OCI-LY7 (cell line): ENCODE results near the gene CASP8. TPM values are rescaled to one million over a fixed set of nuclear protein-coding genes. Genes with fewer than 3 reads are reported as not detected.
A peak's percentile ranks its signal among the peaks of the same experiment; 100 is the strongest.

Source experiments
- BruUV-seq: library from RNA; stranded (reverse); fragments of 400-500 nt; replicated peaks from 2 replicates; lab custom pipeline; 2021; lab: Mats Ljungman, UMichigan
- CTCF ChIA-PET: fragments of 300-600 bp; sonication (Branson Sonifier 250); formaldehyde crosslinking; loops from one replicate; lab custom pipeline; 2022; ENCODE audit warnings: antibody characterized with exemption; ENCODE audit not compliant: unreplicated experiment; lab: Charles Lee
- POLR2A ChIA-PET: fragments of 300-600 bp; sonication (Branson Sonifier 250); formaldehyde crosslinking; loops from one replicate; lab custom pipeline; 2022; ENCODE audit warnings: antibody characterized with exemption; lab: Charles Lee
- DNase-seq: peaks from one replicate; pipeline ENCODE4 v3.0.0-alpha.2; 2015; ENCODE audit warnings: low spot score
- H2AFZ ChIP-seq: fragments of 200-600 bp; sonication (generic), shearing (Covaris generic); 2 replicates; pipeline ENCODE4 v1.6.1; 2014; ENCODE audit warnings: mild to moderate bottlenecking, antibody characterized with exemption, low read length, moderate library complexity
- H3K27ac ChIP-seq: fragments of 200-600 bp; sonication (generic); 2 replicates; pipeline ENCODE4 v1.5.1; 2014; ENCODE audit warnings: mixed run types, low read depth, mild to moderate bottlenecking, moderate library complexity, low read length, inconsistent platforms; ENCODE audit not compliant: poor library complexity, severe bottlenecking
- H3K36me3 ChIP-seq: fragments of 200-600 bp; sonication (generic); 2 replicates; pipeline ENCODE4 v1.6.1; 2014; ENCODE audit warnings: mild to moderate bottlenecking, antibody characterized with exemption, low read length, moderate library complexity, mixed read lengths; ENCODE audit not compliant: insufficient read depth
- H3K4me1 ChIP-seq: fragments of 200-600 bp; sonication (generic); 2 replicates; pipeline ENCODE4 v1.5.1; 2014; ENCODE audit warnings: mild to moderate bottlenecking, low read length; ENCODE audit not compliant: insufficient read depth, poor library complexity, severe bottlenecking
- H3K4me2 ChIP-seq: fragments of 200-600 bp; sonication (generic); 2 replicates; pipeline ENCODE4 v1.6.1; 2014; ENCODE audit warnings: mild to moderate bottlenecking, low read length
- H3K4me3 ChIP-seq: fragments of 200-600 bp; sonication (generic); 2 replicates; pipeline ENCODE4 v1.5.1; 2014; ENCODE audit warnings: mild to moderate bottlenecking, low read depth, low read length; ENCODE audit not compliant: poor library complexity, severe bottlenecking
- H3K79me2 ChIP-seq: fragments of 200-600 bp; sonication (generic); 2 replicates; pipeline ENCODE4 v1.6.1; 2016; ENCODE audit warnings: low read depth, mild to moderate bottlenecking, low read length, moderate library complexity, mixed read lengths; ENCODE audit not compliant: insufficient read depth
- H3K9me2 ChIP-seq: fragments of 200-600 bp; sonication (generic); 2 replicates; pipeline ENCODE4 v1.6.1; 2016; ENCODE audit warnings: mild to moderate bottlenecking, low read length, mixed read lengths; ENCODE audit not compliant: insufficient read depth
- H3K9me3 ChIP-seq: fragments of 200-600 bp; sonication (generic); 2 replicates; pipeline ENCODE4 v1.6.1; 2014; ENCODE audit warnings: mild to moderate bottlenecking, mixed run types, low read length, mixed read lengths
- H4K20me1 ChIP-seq: fragments of 200-600 bp; sonication (generic); 2 replicates; pipeline ENCODE4 v1.6.1; 2014; ENCODE audit warnings: mild to moderate bottlenecking, antibody characterized with exemption, low read length, moderate library complexity, mixed read lengths; ENCODE audit not compliant: insufficient read depth
- EZH2phosphoT487 ChIP-seq: fragments of 200-600 bp; sonication (generic); IDR thresholded peaks from 2 replicates; pipeline ENCODE4 v1.6.1; 2018; ENCODE audit warnings: low read depth, borderline replicate concordance, mild to moderate bottlenecking, mixed run types, antibody characterized with exemption, low read length, moderate library complexity, mixed read lengths
- intact Hi-C: fragments of 100-400 bp; cut with micrococcal nuclease; formaldehyde crosslinking; loops from one replicate; pipeline ENCODE4 v1.10.0; 2022; ENCODE audit not compliant: unreplicated experiment
- total RNA-seq, 2 experiments: library from RNA; depleted of rRNA in 1 of 2; stranded (reverse); fragments of >200 nt in 1 of 2; shearing (Covaris generic) in 1 of 2; gene quantifications; 2 replicates each; pipeline ENCODE4 v1.2.3, GENCODE V29; 2014 to 2022
- TF ChIP-seq, protein P1 (sequence below): fragments of 200-600 bp; sonication (generic); conservative IDR thresholded peaks from 2 replicates; pipeline ENCODE4 v1.5.1; 2014; ENCODE audit warnings: mild to moderate bottlenecking, antibody characterized with exemption, low read length, moderate library complexity, mixed read lengths

CASP8 gene
- total RNA-seq, 2 experiments from 2014 or later, result 32.4 to 34.7 TPM

- no peak overlapping the region for H3K4me2 ChIP-seq
- no peak overlapping the region for H2AFZ ChIP-seq
- no peak overlapping the region for H3K4me3 ChIP-seq
- no peaks in the 10 kb centered on the region for H4K20me1 ChIP-seq
- no peak for DNase-seq
- no TSS peak for BruUV-seq
- peaks cover 17% of the 10 kb centered on the region for H3K9me3 ChIP-seq
- no peaks in the 10 kb centered on the region for H3K4me1 ChIP-seq
- TF ChIP-seq EZH2phosphoT487, result no peak
- TF ChIP-seq, protein P1, sequence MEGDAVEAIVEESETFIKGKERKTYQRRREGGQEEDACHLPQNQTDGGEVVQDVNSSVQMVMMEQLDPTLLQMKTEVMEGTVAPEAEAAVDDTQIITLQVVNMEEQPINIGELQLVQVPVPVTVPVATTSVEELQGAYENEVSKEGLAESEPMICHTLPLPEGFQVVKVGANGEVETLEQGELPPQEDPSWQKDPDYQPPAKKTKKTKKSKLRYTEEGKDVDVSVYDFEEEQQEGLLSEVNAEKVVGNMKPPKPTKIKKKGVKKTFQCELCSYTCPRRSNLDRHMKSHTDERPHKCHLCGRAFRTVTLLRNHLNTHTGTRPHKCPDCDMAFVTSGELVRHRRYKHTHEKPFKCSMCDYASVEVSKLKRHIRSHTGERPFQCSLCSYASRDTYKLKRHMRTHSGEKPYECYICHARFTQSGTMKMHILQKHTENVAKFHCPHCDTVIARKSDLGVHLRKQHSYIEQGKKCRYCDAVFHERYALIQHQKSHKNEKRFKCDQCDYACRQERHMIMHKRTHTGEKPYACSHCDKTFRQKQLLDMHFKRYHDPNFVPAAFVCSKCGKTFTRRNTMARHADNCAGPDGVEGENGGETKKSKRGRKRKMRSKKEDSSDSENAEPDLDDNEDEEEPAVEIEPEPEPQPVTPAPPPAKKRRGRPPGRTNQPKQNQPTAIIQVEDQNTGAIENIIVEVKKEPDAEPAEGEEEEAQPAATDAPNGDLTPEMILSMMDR, result 0 out of 2 replicates have a peak, but pooled peaks have one; percentile 20
- no peaks in the 10 kb centered on the region for H3K9me2 ChIP-seq
- CTCF ChIA-PET, result no interaction called here
- POLR2A ChIA-PET, result no interaction called here
- no peak overlapping the region for H3K27ac ChIP-seq
- intact Hi-C loops, result no loop called here
- H3K79me2 ChIP-seq, result no peaks in the 10 kb centered on the region
- H3K36me3 ChIP-seq, result peaks cover 35% of the 10 kb centered on the region
Measured at GRCh38 chr2:201244829-201245228, 15.5 kb upstream of the CASP8 start.

DNA sequence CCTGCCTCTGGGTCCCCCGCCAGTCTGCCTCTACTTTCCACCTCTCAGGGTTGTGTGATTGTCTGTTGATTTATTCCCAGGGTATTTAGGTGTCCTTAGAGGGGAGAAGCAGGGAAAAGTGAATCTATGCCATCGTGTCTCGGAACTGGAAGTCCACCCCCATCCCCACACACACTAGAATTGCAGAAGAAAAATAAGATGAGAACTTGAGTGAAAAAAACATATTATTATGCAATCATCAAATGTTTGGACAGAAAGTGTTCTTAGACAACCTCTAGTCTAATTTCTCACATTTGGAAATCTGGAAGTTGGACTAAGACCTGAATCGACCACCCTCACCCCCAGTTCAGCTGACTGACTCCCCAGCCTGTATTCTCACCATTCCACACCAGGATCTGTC, 14.1 kb upstream of the CASP8 start:
- H3K9me3 ChIP-seq, result peaks cover 10% of the 10 kb centered on the region
- no TSS peak for BruUV-seq
- CTCF ChIA-PET, result no interaction called here
- TF ChIP-seq, protein P1, result no peak
- no peak for TF ChIP-seq EZH2phosphoT487
- H2AFZ ChIP-seq, result no peak overlapping the region
- no peak overlapping the region for H3K4me2 ChIP-seq
- peaks cover 31% of the 10 kb centered on the region for H3K36me3 ChIP-seq
- H3K27ac ChIP-seq, result no peak overlapping the region
- H3K79me2 ChIP-seq, result no peaks in the 10 kb centered on the region
- H4K20me1 ChIP-seq, result no peaks in the 10 kb centered on the region
- H3K4me3 ChIP-seq, result no peak overlapping the region
- intact Hi-C loops, result no loop called here
- H3K9me2 ChIP-seq, result no peaks in the 10 kb centered on the region
- no peak for DNase-seq
- no peaks in the 10 kb centered on the region for H3K4me1 ChIP-seq
- POLR2A ChIA-PET, result no interaction called here

- H3K4me1 ChIP-seq, result no peaks in the 10 kb centered on the region
- no peaks in the 10 kb centered on the region for H4K20me1 ChIP-seq
- H3K4me3 ChIP-seq, result no peak overlapping the region
- H3K4me2 ChIP-seq, result no peak overlapping the region
- intact Hi-C loops, result no loop called here
- no peak for DNase-seq
- H2AFZ ChIP-seq, result no peak overlapping the region
- no TSS peak for BruUV-seq
- no peak overlapping the region for H3K27ac ChIP-seq
- peaks cover 20% of the 10 kb centered on the region for H3K36me3 ChIP-seq
- H3K9me3 ChIP-seq, result no peaks in the 10 kb centered on the region
- H3K9me2 ChIP-seq, result no peaks in the 10 kb centered on the region
- ChIA-PET CTCF (no interaction called here), POLR2A (interaction anchor here (0.8 to 0.9 kb wide), 2 partner anchors 11 to 13 kb away, joined by 3 read pairs; no protein-coding TSS in a partner anchor)
- H3K79me2 ChIP-seq, result no peaks in the 10 kb centered on the region
- TF ChIP-seq EZH2phosphoT487, result no peak
- TF ChIP-seq, protein P1, result no peak
Measured at GRCh38 chr2:201248288-201248844, 12.0 kb upstream of the CASP8 start.
